Stimulated activated CD8-positive, alpha-beta memory T cell treated with anti-CD3 and anti-CD28 coated beads, Interleukin-15, amount 100 ng/mL, for 24 hours (primary cell): ENCODE results near the gene NPLOC4.

Experiments used
- DNase-seq: peaks from one replicate; pipeline ENCODE4 v3.0.0-alpha.2; 2020; ENCODE audit warnings: low read depth

NPLOC4 gene

GRCh38 chr17:81546906-81547613 is 89.9 kb downstream of the NPLOC4 start:
- no peak for DNase-seq

DNA sequence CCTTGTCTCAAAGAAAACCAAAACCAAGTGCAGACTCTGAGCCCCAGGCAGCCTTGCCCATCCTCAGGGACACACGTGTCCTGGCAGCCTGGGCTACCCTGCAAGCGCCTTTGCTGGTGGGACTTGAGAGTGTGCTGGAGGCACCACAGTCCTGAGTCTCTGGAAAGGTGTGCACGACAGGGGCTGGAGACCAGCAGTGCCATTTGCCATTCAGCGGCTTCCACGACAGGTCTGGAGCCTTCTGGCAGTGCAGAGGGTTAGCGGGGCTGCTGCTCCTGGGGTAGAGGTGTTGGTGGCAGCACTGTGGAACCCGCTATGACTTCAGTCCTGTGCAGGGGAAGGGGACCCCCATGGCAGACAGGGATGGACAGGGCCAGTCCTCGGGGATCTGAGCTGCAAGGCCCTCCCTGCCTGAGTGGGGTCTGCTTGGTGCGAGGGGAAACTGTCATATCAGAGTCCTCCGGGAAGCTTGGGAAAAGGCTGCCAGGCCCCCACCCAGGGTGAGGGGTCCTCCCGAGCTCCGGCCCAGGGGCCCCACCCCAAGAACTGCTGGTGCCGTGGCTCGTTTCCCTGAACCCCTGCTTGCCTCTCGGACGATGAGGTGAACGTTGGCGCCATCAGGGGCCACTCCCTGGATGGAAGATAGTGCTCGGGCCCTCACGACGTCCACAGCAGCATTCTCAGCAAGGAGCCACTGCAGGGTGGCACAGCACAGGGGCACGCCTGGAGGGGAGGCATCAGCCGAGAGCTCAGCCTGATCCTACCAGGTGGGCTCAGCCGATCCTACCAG is 91.6 kb downstream of the NPLOC4 start:
- DNase-seq = no peak

- DNase-seq = no peak
Observed at GRCh38 chr17:81544281-81544974, 92.5 kb downstream of the NPLOC4 start.

DNA sequence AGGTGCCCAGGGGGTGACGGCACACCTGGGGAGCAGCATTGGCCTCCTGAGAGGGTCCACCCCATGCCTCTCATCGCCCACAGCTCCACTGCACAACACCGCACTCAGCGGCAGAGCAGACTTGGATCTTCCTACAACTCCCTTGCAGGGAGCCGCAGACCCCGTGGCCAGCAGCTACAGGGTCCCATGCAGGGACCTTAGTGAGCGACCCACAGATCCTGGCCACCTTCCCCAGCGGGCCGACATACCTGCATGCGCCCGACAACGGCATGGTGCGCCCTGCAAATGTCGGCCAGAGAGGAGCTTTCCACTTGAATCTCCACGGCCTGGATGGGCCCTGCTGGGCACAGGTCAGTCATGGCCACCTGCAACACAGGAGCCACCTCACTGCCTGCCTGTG is 93.2 kb downstream of the NPLOC4 start:
- no peak for DNase-seq

DNA sequence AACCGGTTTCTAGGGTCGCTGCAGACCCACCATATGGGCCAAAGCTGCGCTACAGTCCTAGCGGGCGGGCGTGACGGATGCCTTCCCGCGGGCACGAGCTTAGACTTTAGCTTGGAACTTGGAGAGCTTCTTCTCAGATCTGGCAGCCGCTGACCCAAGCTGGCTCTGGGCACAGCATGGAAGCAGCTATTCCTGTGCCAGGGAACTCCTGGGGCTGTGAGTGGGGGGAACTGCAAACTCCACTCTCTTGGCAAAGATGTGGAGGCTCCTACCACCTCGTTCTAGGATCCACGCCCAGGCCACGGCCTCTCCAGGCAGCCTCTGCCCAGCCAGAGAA is 93.6 kb downstream of the NPLOC4 start:
- DNase-seq = no peak

- DNase-seq = no peak
Observed at GRCh38 chr17:81542431-81543338, 94.2 kb downstream of the NPLOC4 start.

GRCh38 chr17:81541123-81541522 is 95.8 kb downstream of the NPLOC4 start:
- DNase-seq = no peak

DNA sequence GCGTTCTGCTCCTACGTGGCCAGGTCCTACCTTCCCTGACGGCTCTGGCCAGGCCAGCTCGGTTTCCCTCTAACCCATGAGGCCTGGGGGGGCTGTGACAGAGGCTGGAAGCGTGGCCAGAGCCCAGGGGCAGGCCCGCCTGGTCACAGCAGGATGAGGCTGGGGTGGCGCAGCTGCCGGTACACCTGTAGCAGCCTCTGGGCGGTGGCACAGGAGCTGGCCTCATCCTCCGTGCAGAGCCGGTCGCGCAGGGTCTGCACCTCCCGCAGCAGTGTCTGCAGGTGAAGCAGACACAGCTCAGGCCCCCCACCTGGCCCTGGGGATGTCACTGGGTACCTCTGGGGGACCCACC is 96.3 kb downstream of the NPLOC4 start:
- no peak for DNase-seq

GRCh38 chr17:81539961-81540675 is 96.8 kb downstream of the NPLOC4 start:
- DNase-seq = no peak

DNA sequence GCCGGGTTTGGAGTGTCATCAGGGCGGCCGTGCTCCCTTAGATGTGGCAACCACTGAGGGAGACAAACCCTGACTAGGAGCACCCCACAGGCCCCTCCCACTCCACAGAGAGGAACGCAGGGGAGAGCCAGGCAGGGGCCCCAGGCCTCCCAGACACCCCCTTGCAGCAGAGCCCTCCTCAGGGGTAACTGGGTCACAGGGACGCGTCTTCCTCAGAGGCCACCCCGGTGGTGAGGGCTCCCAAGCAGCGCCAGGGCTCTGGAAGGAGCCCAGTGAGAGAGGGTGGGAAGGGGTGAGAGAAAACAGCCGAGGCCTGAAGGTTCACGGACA is 97.4 kb downstream of the NPLOC4 start:
- no peak for DNase-seq

- DNase-seq = no peak
Observed at GRCh38 chr17:81538651-81539570, 98.0 kb downstream of the NPLOC4 start.

DNA sequence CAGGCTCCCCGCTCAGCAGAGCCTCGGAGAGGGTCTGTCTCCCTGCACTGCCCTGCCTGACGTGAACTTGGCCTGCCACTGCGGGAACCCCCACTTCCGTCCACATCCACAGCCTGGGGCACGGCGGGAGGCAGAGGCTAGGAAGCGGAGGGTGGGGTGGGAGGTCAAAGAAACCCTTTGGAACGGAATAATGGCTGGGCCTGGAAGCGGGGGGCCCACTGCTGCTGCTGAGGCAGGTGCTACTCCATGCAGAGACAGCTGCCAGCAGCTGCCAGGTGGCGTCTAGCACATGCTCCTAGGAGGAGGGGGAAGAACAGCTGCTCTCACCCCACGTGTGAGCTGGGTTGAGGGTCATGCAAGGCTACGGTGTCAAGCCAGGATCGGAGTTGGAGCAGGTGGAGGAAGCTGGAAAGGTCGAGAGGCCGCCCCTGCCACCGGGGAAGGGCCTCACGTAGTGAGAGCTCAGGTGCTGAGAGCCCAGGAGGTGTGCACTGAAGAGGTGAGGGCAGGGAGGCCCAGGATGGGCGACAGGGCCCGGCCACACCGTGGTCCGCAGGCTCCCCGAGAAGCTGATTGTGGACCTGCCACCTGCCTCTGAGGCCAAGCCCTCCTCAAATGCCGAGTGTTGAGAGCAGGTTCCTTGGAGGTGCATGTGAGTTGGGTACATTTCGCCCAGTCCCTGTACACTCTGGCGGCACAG is 98.9 kb downstream of the NPLOC4 start:
- no peak for DNase-seq

DNA sequence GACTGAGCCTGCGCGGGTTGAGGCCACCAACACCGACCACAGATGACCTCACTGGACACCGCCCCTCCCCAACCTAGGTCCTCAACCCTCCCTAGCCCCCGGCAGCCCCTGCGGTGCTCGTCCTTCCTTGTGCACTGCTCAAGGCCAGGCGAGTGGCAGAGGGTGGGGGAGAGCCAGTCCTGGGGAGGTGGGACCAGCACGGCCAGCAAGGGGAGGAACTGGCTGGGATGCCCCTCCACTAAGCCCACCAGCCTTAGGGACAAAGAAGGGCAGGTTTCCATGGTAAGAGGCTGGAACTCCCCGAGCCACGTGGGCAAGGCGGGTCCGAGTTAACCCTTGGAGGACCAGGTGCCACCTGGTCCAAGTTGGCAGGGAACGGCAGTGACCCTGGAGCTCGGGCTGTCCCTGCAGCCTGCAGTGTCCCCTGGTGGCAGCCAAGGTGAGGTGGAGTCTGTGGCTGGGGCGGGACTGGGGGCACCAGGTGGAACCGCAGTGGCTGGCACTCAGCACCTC is 99.5 kb downstream of the NPLOC4 start:
- no peak for DNase-seq

- DNase-seq = no peak
Observed at GRCh38 chr17:81536299-81537290, 100.3 kb downstream of the NPLOC4 start.

- DNase-seq = no peak
Observed at GRCh38 chr17:81535480-81536298, 101.2 kb downstream of the NPLOC4 start.

DNA sequence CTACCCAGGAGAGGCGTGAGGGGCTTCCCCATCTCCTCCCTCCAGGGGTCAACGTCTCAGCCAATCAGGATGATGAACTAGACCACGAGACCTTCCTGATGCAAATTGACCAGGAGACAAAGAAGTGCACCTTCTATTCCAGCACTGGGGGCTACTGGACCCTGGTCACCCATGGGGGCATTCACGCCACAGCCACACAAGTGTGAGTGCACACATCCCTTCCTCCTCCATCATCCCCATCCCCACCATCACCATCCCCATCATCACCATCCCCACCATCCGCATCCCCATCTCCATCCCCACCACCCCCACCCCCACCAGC is 101.9 kb downstream of the NPLOC4 start:
- DNase-seq = no peak

DNA sequence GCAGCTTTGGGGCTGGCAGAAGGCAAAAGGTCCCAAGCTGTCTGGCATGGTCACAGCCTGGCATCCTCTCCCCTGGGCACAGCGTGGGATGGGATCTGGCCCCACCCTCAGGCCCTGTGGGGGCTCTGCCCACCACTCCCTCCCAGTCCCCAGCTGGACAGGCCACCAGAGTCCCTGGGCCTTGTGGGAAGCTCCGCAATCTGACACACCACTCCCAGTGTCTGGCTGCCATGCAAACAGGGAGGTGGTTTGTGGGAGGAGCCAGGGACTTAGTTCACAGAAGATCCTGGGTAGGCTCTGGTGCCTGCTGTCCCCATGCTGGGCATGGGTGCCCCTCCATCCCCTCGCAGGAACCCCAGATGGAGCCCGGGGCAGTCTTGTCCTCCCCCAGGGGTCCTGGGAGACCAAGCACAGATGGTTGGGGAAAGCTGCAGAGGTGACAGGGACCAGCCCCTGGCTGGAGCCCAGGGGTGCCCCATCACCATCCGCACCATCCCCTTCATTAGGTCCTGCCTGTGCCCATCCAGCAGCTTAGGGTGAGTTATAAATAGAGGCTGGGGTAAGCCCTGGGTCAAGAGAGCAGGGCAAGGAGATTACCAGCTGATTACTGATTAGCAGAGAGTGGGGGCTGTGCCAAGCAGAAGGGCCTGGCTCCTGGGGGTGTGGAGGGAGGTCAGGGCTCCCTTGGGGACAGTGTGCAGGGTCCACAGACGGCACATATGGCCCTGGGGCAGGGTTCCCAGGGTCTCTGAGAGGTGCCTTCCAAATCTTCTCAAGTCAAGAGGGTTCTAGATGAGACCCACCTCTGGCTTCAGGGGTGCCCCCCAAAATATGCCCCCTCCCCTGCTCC is 102.5 kb downstream of the NPLOC4 start:
- no peak for DNase-seq
